ENCODE measurements around the gene RGS13. TPM values are rescaled to one million over a fixed set of nuclear protein-coding genes. Genes with fewer than 3 reads are reported as not detected.

The RGS13 gene
- total and polyA plus RNA-seq, 2 donors (not counting 3 experiments of a cell fraction or from before 2014, with no cell fraction given) = not detected

DNA sequence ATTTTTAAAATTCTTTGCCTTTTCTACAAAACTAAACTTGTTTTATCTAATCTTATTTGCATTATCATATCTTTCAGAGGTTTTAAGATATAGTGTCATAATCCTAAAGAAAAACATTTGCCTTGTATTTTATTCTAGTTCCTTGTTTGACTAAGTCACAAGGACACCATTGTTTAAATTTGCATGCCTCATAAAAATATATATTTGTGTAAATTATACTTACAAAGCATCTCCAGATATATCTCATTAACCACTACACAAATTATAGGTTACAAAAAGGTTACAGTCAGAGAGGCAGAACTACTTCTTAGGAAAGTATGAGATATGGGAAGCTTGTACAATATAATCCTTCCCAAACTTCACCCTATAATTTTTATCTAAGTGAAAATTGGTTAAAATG is 4.2 kb upstream of the RGS13 start:
- Histone ChIP-seq H3K36me3 (ENCODE audit: control insufficient read depth in 2 of 2, extremely low read depth in 1 of 2, insufficient read depth in 2 of 2, low read length in 2 of 2) (no peaks in the 10 kb centered on the region), H3K4me2 (ENCODE audit: insufficient read depth, low read length) (no peak overlapping the region), H3K4me3 (replicated peaks in 1 of 3; ENCODE audit: insufficient read depth in 1 of 3, low read depth in 1 of 3, low read length in 3 of 3) (no peak overlapping the region), H4K20me1 (replicated peaks; ENCODE audit: control insufficient read depth, extremely low read depth, insufficient read depth, low read length) (no peaks in the 10 kb centered on the region), H3K27ac (ENCODE audit: insufficient read depth, low read depth, low read length) (no peak overlapping the region), H3K79me2 (ENCODE audit: control insufficient read depth, insufficient read depth, low read length) (no peaks in the 10 kb centered on the region), H2AFZ (ENCODE audit: low read depth, low read length) (no peak overlapping the region), H3K9me1 (replicated peaks; ENCODE audit: control insufficient read depth, extremely low read depth, insufficient read depth, low read length) (no peaks in the 10 kb centered on the region), H3K9me3 (replicated peaks; ENCODE audit: control insufficient read depth, insufficient read depth, low read length) (no peaks in the 10 kb centered on the region), H3K27me3 (ENCODE audit: control insufficient read depth in 2 of 2, insufficient read depth in 2 of 2, low read length in 2 of 2) (no peaks in the 10 kb centered on the region), H3K4me1 (ENCODE audit: control insufficient read depth, extremely low read depth, insufficient read depth, low read length) (no peaks in the 10 kb centered on the region), H3K9ac (replicated peaks; ENCODE audit: extremely low read depth, insufficient read depth, low read length) (no peak overlapping the region)
- FAIRE-seq (no peak), DNase-seq (ENCODE audit: low read depth, low spot score) (no peak)
- ChIA-PET CTCF (no interaction called here), POLR2A (no interaction called here)
- intact Hi-C loops (cut with micrococcal nuclease) = no loop called here
- dilution Hi-C loops (cut with MboI; ENCODE audit: extremely low pct_ligation_motif_present, low sequenced_read_pairs) = no loop called here
- BruUV-seq (replicated peaks) = no TSS peak
- no peak for TF ChIP-seq MYC (IDR thresholded peaks at IDR 0.05; ENCODE audit: low read depth, low read length)
- TF ChIP-seq POLR2AphosphoS5 (IDR thresholded peaks at IDR 0.05; ENCODE audit: insufficient read depth, low read depth, low read length) = no peak
- TF ChIP-seq JUN (IDR thresholded peaks at IDR 0.05; ENCODE audit: borderline replicate concordance, insufficient read depth, insufficient read length, low read depth) = no peak
- no peak for TF ChIP-seq POLR2A (IDR thresholded peaks at IDR 0.05; ENCODE audit: low read depth, low read length)
- TF ChIP-seq, protein P1, sequence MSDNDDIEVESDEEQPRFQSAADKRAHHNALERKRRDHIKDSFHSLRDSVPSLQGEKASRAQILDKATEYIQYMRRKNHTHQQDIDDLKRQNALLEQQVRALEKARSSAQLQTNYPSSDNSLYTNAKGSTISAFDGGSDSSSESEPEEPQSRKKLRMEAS (IDR thresholded peaks at IDR 0.05; ENCODE audit: insufficient read depth, insufficient read length) = no peak
- no peak for TF ChIP-seq GATA2 (IDR thresholded peaks at IDR 0.05; ENCODE audit: insufficient read depth, insufficient read length, low read depth, low read length)
- TF ChIP-seq, protein P2, sequence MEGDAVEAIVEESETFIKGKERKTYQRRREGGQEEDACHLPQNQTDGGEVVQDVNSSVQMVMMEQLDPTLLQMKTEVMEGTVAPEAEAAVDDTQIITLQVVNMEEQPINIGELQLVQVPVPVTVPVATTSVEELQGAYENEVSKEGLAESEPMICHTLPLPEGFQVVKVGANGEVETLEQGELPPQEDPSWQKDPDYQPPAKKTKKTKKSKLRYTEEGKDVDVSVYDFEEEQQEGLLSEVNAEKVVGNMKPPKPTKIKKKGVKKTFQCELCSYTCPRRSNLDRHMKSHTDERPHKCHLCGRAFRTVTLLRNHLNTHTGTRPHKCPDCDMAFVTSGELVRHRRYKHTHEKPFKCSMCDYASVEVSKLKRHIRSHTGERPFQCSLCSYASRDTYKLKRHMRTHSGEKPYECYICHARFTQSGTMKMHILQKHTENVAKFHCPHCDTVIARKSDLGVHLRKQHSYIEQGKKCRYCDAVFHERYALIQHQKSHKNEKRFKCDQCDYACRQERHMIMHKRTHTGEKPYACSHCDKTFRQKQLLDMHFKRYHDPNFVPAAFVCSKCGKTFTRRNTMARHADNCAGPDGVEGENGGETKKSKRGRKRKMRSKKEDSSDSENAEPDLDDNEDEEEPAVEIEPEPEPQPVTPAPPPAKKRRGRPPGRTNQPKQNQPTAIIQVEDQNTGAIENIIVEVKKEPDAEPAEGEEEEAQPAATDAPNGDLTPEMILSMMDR (IDR thresholded peaks at IDR 0.05; ENCODE audit: extremely low read depth in 1 of 2, insufficient read depth in 1 of 2, low read depth in 1 of 2, low read length in 2 of 2) = no peak
- TF ChIP-seq EZH2 (IDR thresholded peaks at IDR 0.05; ENCODE audit: borderline replicate concordance, low read depth, low read length, severe bottlenecking) = no peak
- no peak for TF ChIP-seq FOS (IDR thresholded peaks at IDR 0.05; ENCODE audit: borderline replicate concordance, insufficient read depth, low read length)

Measured in endothelial cell of umbilical vein (primary cell).